ENCODE data around the gene SETBP1.

- no peak for TF ChIP-seq EZH2 (IDR thresholded peaks at IDR 0.05; ENCODE audit: insufficient read depth, low read length)
- no peak for TF ChIP-seq CTCF (IDR thresholded peaks at IDR 0.05; ENCODE audit: insufficient read depth, low read depth, low read length)
These were observed 172.1 kb downstream of the SETBP1 start for GRCh38 chr18:44852818-44853217.

Data from astrocyte (in vitro differentiated cells and primary cell).